Measurements from ENCODE around the gene NPAS3.

Gene NPAS3

DNA sequence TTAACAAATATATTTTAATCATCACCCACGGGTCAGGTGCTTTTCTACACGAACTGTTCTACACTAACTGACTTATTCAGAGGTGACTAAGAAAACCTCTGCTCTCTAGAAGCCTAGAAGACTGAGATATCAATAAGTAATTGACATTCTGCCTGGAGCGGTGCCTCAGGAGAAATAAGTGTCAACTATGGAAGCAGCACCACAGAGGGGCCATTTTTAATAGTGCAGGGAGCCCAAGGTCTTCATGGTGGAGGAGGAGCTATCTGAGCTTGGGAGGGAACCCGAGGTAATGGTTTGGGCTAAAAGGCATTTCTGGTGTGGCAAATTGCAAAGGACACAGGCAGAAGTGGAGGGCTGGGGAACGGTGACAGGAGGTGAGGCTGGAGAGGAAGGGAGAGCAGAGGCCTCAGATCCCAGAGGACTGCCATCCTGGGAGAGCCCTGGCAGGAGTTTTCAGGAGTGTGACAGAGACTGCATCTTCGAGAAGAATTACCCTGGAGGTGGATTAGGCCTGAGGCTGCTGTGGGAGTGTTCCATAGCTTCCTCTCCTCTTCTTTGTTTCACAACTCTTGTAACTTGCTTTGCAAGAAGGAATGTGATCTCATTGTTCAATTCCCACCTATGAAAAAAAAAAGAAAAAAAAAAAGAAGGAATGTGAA lies 123.1 kb downstream of the NPAS3 start:
- TF ChIP-seq EZH2phosphoT487 (IDR thresholded peaks at IDR 0.05; ENCODE audit: low read length) (no peak), EZH2 (optimal IDR thresholded peaks at IDR 0.05; ENCODE audit: low read depth, low read length) (no peak), CTCF (IDR thresholded peaks at IDR 0.05; ENCODE audit: low read length) (no peak)
- Histone ChIP-seq H3K4me2 (ENCODE audit: low read depth, low read length) (no peak overlapping the region), H3K36me3 (replicated peaks; ENCODE audit: insufficient read depth, low read length) (no peaks in the 10 kb centered on the region), H3K79me2 (ENCODE audit: low read length) (no peaks in the 10 kb centered on the region), H4K20me1 (ENCODE audit: insufficient read depth, low read length) (no peaks in the 10 kb centered on the region), H3K27me3 (replicated peaks; ENCODE audit: insufficient read depth, low read length) (no peaks in the 10 kb centered on the region), H2AFZ (ENCODE audit: low read length) (no peak overlapping the region), H3F3A (ENCODE audit: insufficient read depth, low read length) (no peaks in the 10 kb centered on the region), H3K4me3 (ENCODE audit: low read length) (no peak overlapping the region), H3K27ac (ENCODE audit: low read length) (no peak overlapping the region), H3K4me1 (ENCODE audit: low read length) (no peaks in the 10 kb centered on the region), H3K9me3 (replicated peaks; ENCODE audit: insufficient read depth, low read length) (no peaks in the 10 kb centered on the region), H3K9me2 (replicated peaks; ENCODE audit: insufficient read depth, low read length) (no peaks in the 10 kb centered on the region), H3K9ac (ENCODE audit: low read length) (no peak overlapping the region)
- no peak for DNase-seq

DNA sequence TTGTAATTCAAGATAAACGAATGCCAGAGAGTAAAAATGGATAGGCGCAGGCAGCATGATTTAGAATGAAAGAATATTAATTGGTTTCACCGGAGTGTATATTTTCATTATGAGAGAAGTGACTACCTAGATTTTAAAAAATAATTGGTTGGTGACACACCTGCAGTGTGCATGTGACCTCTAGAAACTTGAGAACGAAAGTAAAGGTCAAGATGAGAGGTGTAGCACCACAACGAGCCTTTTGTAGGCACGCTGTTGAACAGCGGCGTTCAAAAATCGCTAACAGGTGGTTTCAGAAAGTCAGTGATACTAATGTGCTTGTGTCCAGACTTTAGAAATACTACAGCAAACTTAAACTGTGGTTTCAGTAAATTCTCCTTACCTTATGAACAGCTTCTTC lies 123.8 kb downstream of the NPAS3 start:
- Histone ChIP-seq H2AFZ (ENCODE audit: low read length) (no peak overlapping the region), H3K9ac (ENCODE audit: low read length) (no peak overlapping the region), H3K4me1 (ENCODE audit: low read length) (no peaks in the 10 kb centered on the region), H3K4me3 (ENCODE audit: low read length) (no peak overlapping the region), H3K27me3 (replicated peaks; ENCODE audit: insufficient read depth, low read length) (no peaks in the 10 kb centered on the region), H3K4me2 (ENCODE audit: low read depth, low read length) (no peak overlapping the region), H3K27ac (ENCODE audit: low read length) (no peak overlapping the region), H3K36me3 (replicated peaks; ENCODE audit: insufficient read depth, low read length) (no peaks in the 10 kb centered on the region), H3K9me3 (replicated peaks; ENCODE audit: insufficient read depth, low read length) (no peaks in the 10 kb centered on the region), H3K79me2 (ENCODE audit: low read length) (no peaks in the 10 kb centered on the region), H3K9me2 (replicated peaks; ENCODE audit: insufficient read depth, low read length) (no peaks in the 10 kb centered on the region), H4K20me1 (ENCODE audit: insufficient read depth, low read length) (no peaks in the 10 kb centered on the region), H3F3A (ENCODE audit: insufficient read depth, low read length) (no peaks in the 10 kb centered on the region)
- TF ChIP-seq EZH2 (optimal IDR thresholded peaks at IDR 0.05; ENCODE audit: low read depth, low read length) (no peak), CTCF (IDR thresholded peaks at IDR 0.05; ENCODE audit: low read length) (no peak), EZH2phosphoT487 (IDR thresholded peaks at IDR 0.05; ENCODE audit: low read length) (no peak)
- DNase-seq: no peak

- no peak overlapping the region for H3K9ac ChIP-seq (ENCODE audit: low read length)
- no peaks in the 10 kb centered on the region for H3K79me2 ChIP-seq (ENCODE audit: low read length)
- H2AFZ ChIP-seq (ENCODE audit: low read length): no peak overlapping the region
- H3K9me3 ChIP-seq (replicated peaks; ENCODE audit: insufficient read depth, low read length): no peaks in the 10 kb centered on the region
- TF ChIP-seq CTCF (IDR thresholded peaks at IDR 0.05; ENCODE audit: low read length) (no peak), EZH2 (optimal IDR thresholded peaks at IDR 0.05; ENCODE audit: low read depth, low read length) (no peak), EZH2phosphoT487 (IDR thresholded peaks at IDR 0.05; ENCODE audit: low read length) (no peak)
- no peaks in the 10 kb centered on the region for H3F3A ChIP-seq (ENCODE audit: insufficient read depth, low read length)
- no peaks in the 10 kb centered on the region for H3K4me1 ChIP-seq (ENCODE audit: low read length)
- no peak overlapping the region for H3K4me2 ChIP-seq (ENCODE audit: low read depth, low read length)
- no peak for DNase-seq
- no peak overlapping the region for H3K4me3 ChIP-seq (ENCODE audit: low read length)
- H4K20me1 ChIP-seq (ENCODE audit: insufficient read depth, low read length): no peaks in the 10 kb centered on the region
- no peaks in the 10 kb centered on the region for H3K27me3 ChIP-seq (replicated peaks; ENCODE audit: insufficient read depth, low read length)
- no peaks in the 10 kb centered on the region for H3K36me3 ChIP-seq (replicated peaks; ENCODE audit: insufficient read depth, low read length)
- H3K27ac ChIP-seq (ENCODE audit: low read length): no peak overlapping the region
- H3K9me2 ChIP-seq (replicated peaks; ENCODE audit: insufficient read depth, low read length): no peaks in the 10 kb centered on the region
These were observed 124.2 kb downstream of the NPAS3 start for GRCh38 chr14:33062881-33063280.
